ENCODE data around the gene SERPINB13. TPM values are rescaled to one million over a fixed set of nuclear protein-coding genes. Genes with fewer than 3 reads are reported as not detected.

SERPINB13 gene, protein sequence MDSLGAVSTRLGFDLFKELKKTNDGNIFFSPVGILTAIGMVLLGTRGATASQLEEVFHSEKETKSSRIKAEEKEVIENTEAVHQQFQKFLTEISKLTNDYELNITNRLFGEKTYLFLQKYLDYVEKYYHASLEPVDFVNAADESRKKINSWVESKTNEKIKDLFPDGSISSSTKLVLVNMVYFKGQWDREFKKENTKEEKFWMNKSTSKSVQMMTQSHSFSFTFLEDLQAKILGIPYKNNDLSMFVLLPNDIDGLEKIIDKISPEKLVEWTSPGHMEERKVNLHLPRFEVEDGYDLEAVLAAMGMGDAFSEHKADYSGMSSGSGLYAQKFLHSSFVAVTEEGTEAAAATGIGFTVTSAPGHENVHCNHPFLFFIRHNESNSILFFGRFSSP
- total RNA-seq, result not detected

DNA sequence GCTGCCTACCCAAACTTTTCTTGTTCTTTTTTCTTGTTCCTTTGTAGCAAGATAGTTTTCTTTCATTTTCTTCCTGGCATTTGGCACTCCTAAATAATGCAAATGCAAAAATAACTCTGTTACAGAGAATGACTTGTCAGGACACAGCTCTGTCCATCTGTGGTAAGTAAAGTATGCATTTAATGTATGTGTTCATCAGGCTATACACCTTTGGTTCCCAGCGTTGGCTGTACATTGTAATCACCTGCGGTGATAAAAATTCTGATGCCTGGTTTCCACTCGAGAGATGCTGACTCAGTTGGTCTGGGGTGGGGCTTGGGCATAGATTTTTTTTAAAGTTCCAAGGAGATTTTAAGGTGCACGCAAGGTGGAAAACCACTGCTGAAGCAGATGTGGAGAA, at the start of gene SERPINB13:
Gene SERPINB13 (plus strand): TSS at position 378 of the 400 bp plus-strand sequence. CDS start 1,325 bp downstream, outside the sequence.
- Mint-ChIP-seq H3K36me3 (ENCODE audit: low read depth) (no peaks in the 10 kb centered on the region), H3K27me3 (peaks cover 14% of the 10 kb centered on the region), H3K9me3 (no peaks in the 10 kb centered on the region), H3K4me1 (no peaks in the 10 kb centered on the region), H3K27ac (no peak within 1 kb of the TSS), H3K4me3 (no peak within 1 kb of the TSS)
- ChIA-PET POLR2A (no interaction called here), CTCF (no interaction called here)
- no peak for DNase-seq

DNA sequence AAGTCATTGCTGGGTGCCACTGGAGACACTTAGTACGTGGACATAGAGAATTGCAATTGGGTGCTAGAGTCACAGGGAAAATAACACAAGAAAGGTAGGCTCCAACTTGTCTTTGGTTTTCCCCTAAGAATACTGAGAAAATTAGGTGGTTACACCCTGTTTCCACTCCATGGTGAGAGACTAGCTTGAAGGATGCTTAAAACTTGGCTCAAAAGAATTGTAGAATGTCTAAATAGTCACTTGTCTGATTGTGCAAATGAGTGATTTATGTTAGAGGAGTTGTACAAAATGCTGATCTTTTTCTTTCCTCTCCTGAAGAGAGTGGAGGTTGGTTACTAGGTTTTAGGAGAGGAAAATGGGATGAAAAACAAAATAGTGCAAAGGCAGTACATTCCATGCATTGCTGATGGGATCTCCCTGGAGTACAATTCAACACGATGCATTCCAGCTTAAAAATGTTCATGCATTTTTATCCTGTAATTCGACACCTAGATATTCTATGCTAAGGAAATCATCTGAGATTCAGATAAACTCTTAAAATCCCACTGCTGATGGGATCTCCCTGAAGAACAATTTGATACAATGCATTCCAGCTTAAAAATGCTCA, 47.1 kb upstream of the SERPINB13 start:
- no peaks in the 10 kb centered on the region for H3K9me3 Mint-ChIP-seq

DNA sequence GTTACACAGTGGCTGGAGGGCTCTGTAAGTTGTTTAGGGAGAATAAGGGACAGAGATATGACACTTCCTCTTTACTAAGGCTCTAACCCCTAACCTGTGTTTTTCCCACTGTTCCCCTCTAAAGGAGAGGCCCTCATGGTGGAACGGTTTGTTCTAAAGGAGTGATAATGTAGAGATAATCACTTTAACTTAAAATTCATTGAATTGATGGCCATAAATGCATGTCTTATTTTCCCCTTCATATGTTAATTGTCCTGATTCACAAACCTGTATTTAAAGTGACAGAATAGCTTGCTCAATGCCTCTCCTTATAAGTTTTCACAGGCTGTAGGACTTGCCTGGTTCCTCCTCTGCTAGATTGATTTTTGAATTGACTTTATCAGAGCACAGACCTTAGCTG, 45.1 kb upstream of the SERPINB13 start, which contains the start of gene SERPINB12:
Gene SERPINB12 (plus strand): TSS at position 301 of the 400 bp plus-strand sequence. CDS start 13,791 bp downstream, outside the sequence.
- no peak within 1 kb of the TSS for H3K27ac Mint-ChIP-seq
- ChIA-PET POLR2A (no interaction called here), CTCF (no interaction called here)
- no peaks in the 10 kb centered on the region for H3K36me3 Mint-ChIP-seq (ENCODE audit: low read depth)
- H3K9me3 Mint-ChIP-seq, result no peaks in the 10 kb centered on the region
- DNase-seq, result no peak
- H3K4me3 Mint-ChIP-seq, result no peak within 1 kb of the TSS
- H3K4me1 Mint-ChIP-seq, result no peaks in the 10 kb centered on the region
- H3K27me3 Mint-ChIP-seq, result peaks cover 34% of the 10 kb centered on the region

More for the DNA sequence above, 47.1 kb upstream of the SERPINB13 start:
- CTCF ChIA-PET, result no interaction called here
- Mint-ChIP-seq H3K4me3 (no peak overlapping the region), H3K27me3 (peaks cover 32% of the 10 kb centered on the region), H3K27ac (no peak overlapping the region), H3K36me3 (ENCODE audit: low read depth) (no peaks in the 10 kb centered on the region), H3K4me1 (no peaks in the 10 kb centered on the region)
- POLR2A ChIA-PET, result no interaction called here
- DNase-seq, result no peak

DNA sequence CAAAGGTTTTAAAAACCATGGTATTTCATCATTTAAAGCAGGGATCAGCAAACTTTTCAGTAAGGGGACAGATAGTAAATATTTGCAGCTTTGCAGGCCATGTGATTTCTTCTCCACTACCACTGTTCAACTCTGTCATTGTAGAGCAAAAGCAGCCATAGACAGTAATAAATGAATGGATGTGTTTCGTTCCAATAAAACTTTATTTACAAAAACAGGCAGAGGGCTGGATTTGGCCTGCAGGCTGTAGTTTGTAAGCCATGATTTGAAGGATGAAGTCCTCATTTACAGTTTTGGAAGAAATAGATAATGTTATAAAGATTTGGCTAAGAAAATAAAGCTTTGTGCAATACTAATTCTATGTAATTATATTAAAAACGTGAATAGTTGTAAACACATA, 43.1 kb upstream of the SERPINB13 start:
- no peaks in the 10 kb centered on the region for H3K36me3 Mint-ChIP-seq (ENCODE audit: low read depth)
- H3K27me3 Mint-ChIP-seq, result peaks cover 30% of the 10 kb centered on the region
- H3K4me1 Mint-ChIP-seq, result no peaks in the 10 kb centered on the region
- ChIA-PET CTCF (no interaction called here), POLR2A (no interaction called here)
- no peak overlapping the region for H3K27ac Mint-ChIP-seq
- H3K9me3 Mint-ChIP-seq, result no peaks in the 10 kb centered on the region
- no peak overlapping the region for H3K4me3 Mint-ChIP-seq
- DNase-seq, result no peak

DNA sequence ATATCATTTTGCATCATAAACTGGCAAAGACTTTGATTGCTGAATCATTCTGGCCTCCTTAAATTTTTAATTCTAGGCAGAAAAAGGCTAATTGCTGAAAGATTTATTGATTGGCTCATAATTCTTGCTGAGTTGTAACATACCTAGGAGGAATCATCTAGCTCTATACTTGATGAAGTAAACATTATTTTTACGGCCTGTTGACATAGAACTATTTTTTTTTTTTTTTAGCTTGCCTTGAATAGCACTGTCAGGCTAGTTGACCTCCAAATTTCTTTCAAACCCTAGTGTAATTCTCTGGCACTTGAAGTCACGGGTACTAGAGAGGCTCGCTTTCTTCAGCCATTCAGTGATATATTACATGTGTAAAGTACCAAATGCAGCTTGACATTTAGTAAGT, 42.1 kb upstream of the SERPINB13 start:
- H3K4me1 Mint-ChIP-seq, result no peaks in the 10 kb centered on the region
- POLR2A ChIA-PET, result no interaction called here
- H3K36me3 Mint-ChIP-seq (ENCODE audit: low read depth), result no peaks in the 10 kb centered on the region
- H3K9me3 Mint-ChIP-seq, result no peaks in the 10 kb centered on the region
- no peak overlapping the region for H3K4me3 Mint-ChIP-seq
- no peak for DNase-seq
- H3K27ac Mint-ChIP-seq, result no peak overlapping the region
- peaks cover 31% of the 10 kb centered on the region for H3K27me3 Mint-ChIP-seq
- CTCF ChIA-PET, result interaction anchor here (0.6 kb wide), 1 partner anchor 54 kb away, joined by 3 read pairs; no protein-coding TSS in a partner anchor

DNA sequence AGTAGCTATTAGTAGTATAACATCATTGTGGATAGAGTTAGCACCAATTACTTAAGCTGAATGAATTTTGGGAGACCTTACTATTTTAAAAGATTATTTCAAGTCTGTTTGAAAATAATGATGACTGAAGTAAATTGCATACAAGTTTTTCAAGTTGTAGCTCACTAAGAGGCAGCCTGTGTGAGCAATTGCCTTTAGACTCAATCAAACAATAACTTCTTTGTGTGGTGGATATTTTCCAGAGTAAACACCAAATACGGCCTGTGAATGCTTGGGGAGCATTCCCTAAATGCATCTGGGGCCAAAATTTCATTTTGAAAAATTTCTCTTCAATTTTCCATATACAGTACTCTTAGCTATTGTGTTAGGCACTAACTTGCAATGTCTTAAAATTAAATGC, 37.1 kb upstream of the SERPINB13 start:
- ChIA-PET CTCF (no interaction called here), POLR2A (no interaction called here)
- Mint-ChIP-seq H3K9me3 (no peaks in the 10 kb centered on the region), H3K4me1 (no peaks in the 10 kb centered on the region), H3K36me3 (ENCODE audit: low read depth) (no peaks in the 10 kb centered on the region), H3K27ac (no peak overlapping the region), H3K27me3 (peaks cover 31% of the 10 kb centered on the region), H3K4me3 (no peak overlapping the region)
- DNase-seq, result no peak

DNA sequence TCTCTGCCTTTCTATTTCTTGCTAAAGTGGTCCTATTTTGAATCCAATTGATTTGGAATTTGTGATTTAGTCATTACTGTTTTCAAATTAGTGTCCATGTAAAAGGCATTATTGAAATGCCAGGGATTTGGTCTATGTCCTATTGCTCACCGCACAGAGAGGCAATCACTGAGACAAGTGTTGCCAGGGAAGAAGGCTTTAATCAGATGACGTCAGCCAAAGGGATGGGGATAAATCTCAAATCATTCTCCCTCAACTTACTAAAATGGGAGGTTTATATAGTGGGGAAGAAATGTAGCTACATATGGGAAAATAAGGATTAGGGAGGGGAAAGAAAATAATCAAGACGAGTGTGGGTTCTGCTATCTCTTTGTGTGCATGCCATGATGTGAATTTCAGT, 35.4 kb upstream of the SERPINB13 start:
- ChIA-PET POLR2A (no interaction called here), CTCF (interaction anchor here (0.6 kb wide), 1 partner anchor 79 kb away, joined by 3 read pairs; no protein-coding TSS in a partner anchor)
- Mint-ChIP-seq H3K27ac (no peak overlapping the region), H3K9me3 (no peaks in the 10 kb centered on the region), H3K4me3 (no peak overlapping the region), H3K27me3 (peaks cover 24% of the 10 kb centered on the region), H3K36me3 (ENCODE audit: low read depth) (no peaks in the 10 kb centered on the region), H3K4me1 (no peaks in the 10 kb centered on the region)
- no peak for DNase-seq

DNA sequence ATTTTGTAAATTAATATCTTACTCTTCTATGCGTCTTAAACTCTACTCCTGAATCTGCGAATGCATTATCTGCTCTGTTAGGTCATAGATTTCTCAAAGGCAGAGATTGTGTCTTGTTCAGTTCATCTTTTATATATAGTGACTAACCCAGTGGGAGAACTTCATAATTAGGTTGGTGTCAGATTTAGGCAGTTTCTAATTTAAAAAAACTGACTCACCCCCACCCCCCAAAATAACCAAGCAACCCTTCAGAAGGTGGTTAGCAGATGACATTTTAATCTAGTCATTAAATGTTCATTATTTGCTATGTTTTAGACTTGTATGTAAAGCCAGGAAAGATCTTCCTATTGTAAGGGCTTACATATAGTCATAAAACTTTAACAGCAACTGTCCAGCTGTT, 34.6 kb upstream of the SERPINB13 start:
- DNase-seq, result no peak
- H3K4me1 Mint-ChIP-seq, result no peaks in the 10 kb centered on the region
- H3K27me3 Mint-ChIP-seq, result peaks cover 22% of the 10 kb centered on the region
- H3K4me3 Mint-ChIP-seq, result no peak overlapping the region
- no peaks in the 10 kb centered on the region for H3K9me3 Mint-ChIP-seq
- CTCF ChIA-PET, result interaction anchor here (1.4 kb wide), 1 partner anchor 9 kb away, joined by 4 read pairs; no protein-coding TSS in a partner anchor
- no peaks in the 10 kb centered on the region for H3K36me3 Mint-ChIP-seq (ENCODE audit: low read depth)
- H3K27ac Mint-ChIP-seq, result no peak overlapping the region
- POLR2A ChIA-PET, result no interaction called here

DNA sequence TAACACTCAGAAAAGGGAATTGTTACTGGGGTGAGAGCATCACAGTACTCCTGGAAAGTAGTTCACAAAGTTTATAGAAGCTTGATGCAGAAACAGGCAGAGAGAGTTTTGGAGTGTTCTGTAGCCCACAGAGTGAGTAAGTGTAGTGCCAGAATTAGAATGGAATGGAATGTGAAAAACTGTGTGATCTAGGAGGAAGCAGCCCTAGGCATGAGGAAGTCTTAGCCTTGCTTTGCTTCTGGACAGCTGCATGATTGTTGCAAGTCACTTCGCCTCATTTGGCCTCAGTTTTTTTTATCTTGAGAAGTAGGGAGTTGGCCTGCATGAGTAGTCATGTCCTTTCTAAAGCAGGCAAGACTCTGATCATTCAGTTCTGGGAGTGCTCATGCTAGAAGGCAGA, 34.1 kb upstream of the SERPINB13 start:
- peaks cover 19% of the 10 kb centered on the region for H3K27me3 Mint-ChIP-seq
- H3K9me3 Mint-ChIP-seq, result no peaks in the 10 kb centered on the region
- ChIA-PET POLR2A (no interaction called here), CTCF (interaction anchor here (0.9 to 1.4 kb wide), 2 partner anchors 9 to 19 kb away, joined by 3 to 4 read pairs; no protein-coding TSS in a partner anchor)
- no peak overlapping the region for H3K4me3 Mint-ChIP-seq
- no peaks in the 10 kb centered on the region for H3K4me1 Mint-ChIP-seq
- H3K36me3 Mint-ChIP-seq (ENCODE audit: low read depth), result no peaks in the 10 kb centered on the region
- H3K27ac Mint-ChIP-seq, result no peak overlapping the region
- no peak for DNase-seq

DNA sequence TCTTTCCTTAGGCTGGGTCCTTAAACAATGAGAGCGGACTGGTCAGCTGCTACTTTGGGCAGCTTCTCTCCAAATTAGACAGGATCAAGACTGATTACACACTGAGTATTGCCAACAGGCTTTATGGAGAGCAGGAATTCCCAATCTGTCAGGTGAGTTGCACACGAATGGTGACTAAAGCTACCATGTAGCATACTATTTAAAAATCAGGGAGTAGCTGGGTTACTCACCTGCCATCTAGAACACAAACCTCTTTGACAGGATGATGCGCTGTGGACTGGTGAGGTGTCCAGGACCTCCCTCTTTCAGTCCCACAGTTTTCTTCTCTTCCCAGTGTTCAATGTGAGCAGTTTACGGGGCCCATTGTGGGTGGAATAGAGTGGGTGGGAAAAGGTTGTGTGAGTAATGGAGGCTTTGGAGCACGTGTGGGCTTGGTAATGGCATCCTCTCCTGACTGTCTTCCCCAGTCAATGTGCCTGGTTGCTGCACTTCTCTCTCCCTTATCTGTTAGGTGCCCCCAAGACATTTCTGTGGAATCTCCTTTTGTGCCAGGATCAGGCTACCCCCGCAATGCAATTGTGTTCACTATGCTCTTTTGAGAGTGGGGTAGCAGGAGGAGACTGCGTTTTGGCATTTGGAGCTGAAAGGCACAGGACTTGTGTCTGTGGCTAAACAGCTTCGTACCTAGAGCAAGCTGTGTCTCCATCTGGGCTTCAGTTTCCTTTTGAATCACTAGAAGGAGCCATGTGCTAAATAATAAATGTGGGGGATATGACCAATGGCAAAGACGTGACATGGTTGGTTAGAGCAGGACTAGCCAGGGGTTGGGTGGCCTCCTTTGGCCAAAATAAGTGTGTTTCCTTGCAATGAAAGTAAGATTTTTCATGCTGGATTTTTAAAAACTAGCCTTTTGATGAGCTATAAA, 27.3 kb upstream of the SERPINB13 start:
- Mint-ChIP-seq H3K9me3 (no peaks in the 10 kb centered on the region), H3K36me3 (ENCODE audit: low read depth) (no peaks in the 10 kb centered on the region), H3K27ac (no peak overlapping the region), H3K4me1 (no peaks in the 10 kb centered on the region), H3K4me3 (no peak overlapping the region), H3K27me3 (peaks cover 8% of the 10 kb centered on the region)
- ChIA-PET POLR2A (no interaction called here), CTCF (interaction anchor here (1.5 kb wide), 1 partner anchor 8 kb away, joined by 3 read pairs; no protein-coding TSS in a partner anchor)
- no peak for DNase-seq

DNA sequence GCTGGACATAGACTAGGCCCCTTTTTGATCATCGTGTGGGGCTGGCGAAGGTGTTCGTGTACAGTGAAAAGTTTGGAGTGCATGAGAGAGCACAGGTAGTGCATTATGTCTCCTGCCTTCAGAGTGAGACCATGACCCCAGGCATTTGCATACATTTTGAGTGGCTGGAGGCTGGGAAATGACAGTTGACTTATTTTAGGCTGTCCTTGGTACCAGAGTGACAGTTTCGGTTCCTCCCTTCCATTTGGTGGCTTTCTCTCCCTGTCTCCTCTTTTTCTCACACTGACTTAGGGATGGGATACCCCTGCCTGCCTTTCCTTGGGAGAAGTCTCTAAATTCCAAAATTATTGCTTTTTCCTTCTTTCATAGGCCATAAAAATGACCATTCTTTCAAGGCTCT, 24.9 kb upstream of the SERPINB13 start:
- ChIA-PET CTCF (interaction anchor here (1.1 kb wide), 1 partner anchor 9 kb away, joined by 4 read pairs; no protein-coding TSS in a partner anchor), POLR2A (no interaction called here)
- Mint-ChIP-seq H3K27ac (no peak overlapping the region), H3K27me3 (peaks cover 8% of the 10 kb centered on the region), H3K4me3 (no peak overlapping the region), H3K4me1 (no peaks in the 10 kb centered on the region), H3K36me3 (ENCODE audit: low read depth) (no peaks in the 10 kb centered on the region), H3K9me3 (no peaks in the 10 kb centered on the region)
- no peak for DNase-seq

DNA sequence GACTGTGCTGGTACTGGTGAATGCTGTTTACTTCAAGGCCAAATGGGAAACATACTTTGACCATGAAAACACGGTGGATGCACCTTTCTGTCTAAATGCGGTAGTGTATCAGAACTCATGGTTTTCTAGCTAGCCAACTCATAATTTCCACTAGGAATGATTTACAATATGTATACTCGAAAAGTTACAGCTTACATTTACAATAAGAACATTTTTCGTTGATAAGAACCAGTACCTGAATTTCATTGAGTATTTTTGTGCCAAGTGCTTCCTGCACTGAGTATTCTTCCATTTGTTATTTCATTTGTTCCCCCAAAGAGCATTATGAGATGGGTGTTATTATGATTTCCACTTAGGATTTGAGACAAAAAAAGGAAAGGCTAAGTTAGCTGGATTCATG, 23.1 kb upstream of the SERPINB13 start:
- ChIA-PET CTCF (interaction anchor here (0.5 to 1.5 kb wide), 2 partner anchors 14 to 125 kb away, joined by 3 read pairs; no protein-coding TSS in a partner anchor), POLR2A (no interaction called here)
- no peak for DNase-seq
- Mint-ChIP-seq H3K4me3 (no peak overlapping the region), H3K27me3 (peaks cover 11% of the 10 kb centered on the region), H3K4me1 (no peaks in the 10 kb centered on the region), H3K9me3 (no peaks in the 10 kb centered on the region), H3K36me3 (ENCODE audit: low read depth) (no peaks in the 10 kb centered on the region), H3K27ac (no peak overlapping the region)

DNA sequence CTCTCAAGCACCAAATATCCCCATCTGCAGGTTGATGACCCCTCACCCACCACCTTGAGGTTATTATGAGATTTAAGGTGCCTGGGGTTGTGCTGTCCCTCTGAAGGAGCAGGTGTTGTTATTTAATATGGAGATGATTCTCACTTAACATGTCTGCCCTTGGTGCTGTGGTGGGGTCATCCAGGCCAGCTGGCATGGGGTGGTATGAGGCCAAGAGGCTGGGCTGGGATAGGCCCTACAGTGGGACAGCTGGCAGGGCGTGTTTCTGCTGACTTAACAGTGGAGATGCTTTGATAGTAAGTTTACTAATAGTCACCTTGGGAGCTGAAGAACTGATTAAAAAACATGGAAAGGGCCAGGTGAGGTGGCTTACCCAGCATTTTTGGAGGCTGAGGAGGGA, 22.6 kb upstream of the SERPINB13 start:
- Mint-ChIP-seq H3K4me3 (no peak overlapping the region), H3K27me3 (peaks cover 11% of the 10 kb centered on the region), H3K27ac (no peak overlapping the region), H3K4me1 (no peaks in the 10 kb centered on the region), H3K9me3 (no peaks in the 10 kb centered on the region), H3K36me3 (ENCODE audit: low read depth) (no peaks in the 10 kb centered on the region)
- ChIA-PET POLR2A (no interaction called here), CTCF (no interaction called here)
- DNase-seq, result no peak

Measured in activated CD4-positive, alpha-beta T cell treated with anti-CD3 and anti-CD28 coated beads, Interleukin-2, amount 10 ng/mL, durations not matched to agents 7 days and 5 days (primary cell).